Thyroid gland (tissue), 4 donors: Measurements from ENCODE around the gene COL8A2. TPM values are rescaled to one million over a fixed set of nuclear protein-coding genes. Genes with fewer than 3 reads are reported as not detected.

Experiments
- DNase-seq, 2 donors: peaks; one replicate each; pipeline ENCODE4 v3.0.0-alpha.2; 2019
- H3K27ac ChIP-seq, 3 donors: fragments of 200-600 bp; sonication (generic); 1 replicate in 2 of 3; 2 replicates in 1 of 3; pipeline ENCODE4 v1.5.1; 2016 to 2019; ENCODE audit warnings: mild to moderate bottlenecking in 1 of 3, moderate library complexity in 1 of 3
- H3K27me3 ChIP-seq: fragments of 200-600 bp; sonication (generic); one replicate; pipeline ENCODE4 v1.5.1; 2019
- H3K36me3 ChIP-seq, 2 donors: fragments of 200-600 bp; sonication (generic); one replicate each; pipeline ENCODE4 v1.5.1; 2016 to 2019
- H3K4me1 ChIP-seq, 2 donors: fragments of 200-600 bp; sonication (generic); one replicate each; pipeline ENCODE4 v1.5.1; 2017 to 2019
- H3K4me3 ChIP-seq, 3 donors: fragments of 200-600 bp; sonication (generic); replicated peaks in 1 of 3; 1 replicate in 2 of 3; 2 replicates in 1 of 3; pipeline ENCODE4 v1.5.1; 2016; ENCODE audit warnings: mild to moderate bottlenecking in 1 of 3
- H3K9me3 ChIP-seq: fragments of 200-600 bp; sonication (generic); one replicate; pipeline ENCODE4 v1.5.1; 2017
- CTCF ChIP-seq, 6 experiments: fragments of 200-600 bp in 3 of 6; fragments of 450-650 bp in 3 of 6; sonication (generic) in 3 of 6; IDR thresholded peaks; one replicate each; pipeline ENCODE4 v1.5.1; 2016 to 2019; ENCODE audit warnings: antibody characterized with exemption in 6 of 6, mild to moderate bottlenecking in 2 of 6, inconsistent platforms in 1 of 6, moderate library complexity in 1 of 6
- POLR2A ChIP-seq, 2 donors: fragments of 450-650 bp; IDR thresholded peaks; one replicate each; pipeline ENCODE4 v1.6.1; 2017; ENCODE audit warnings: antibody characterized with exemption in 2 of 2, mild to moderate bottlenecking in 2 of 2, moderate library complexity in 1 of 2
- WGBS, 2 donors: methylation state at CpG; one replicate each; pipeline ENCODE4 v1.1.5; 2017; 5-methylcytosine and 5-hydroxymethylcytosine counted together
- intact Hi-C: fragments of 100-400 bp; cut with DNase I; formaldehyde crosslinking; loops from one replicate; pipeline ENCODE4 v1.15.1; 2023
- total RNA-seq, 4 donors: library from RNA; depleted of rRNA; stranded (reverse); fragments of >200 nt; gene quantifications; one replicate each; pipeline ENCODE4 v1.2.3, GENCODE V29; 2016

The COL8A2 gene
- total RNA-seq, 4 donors from 2014 or later: 5.7 to 13.7 (median 10.1) TPM

GRCh38 chr1:36157115-36157903 is 32.3 kb upstream of the COL8A2 start:
- H3K27ac ChIP-seq: peak overlapping the region; percentile 97 to 100 (median 100)
- intact Hi-C loops: no loop called here
- peaks cover 42 to 61% of the 10 kb centered on the region in 2 donors for H3K4me1 ChIP-seq
- TF ChIP-seq CTCF (IDR thresholded peaks at IDR 0.05): no peak
- H3K27me3 ChIP-seq: no peaks in the 10 kb centered on the region
- no peaks in the 10 kb centered on the region for H3K36me3 ChIP-seq
- no peak for DNase-seq
- WGBS, 2 donors: 11 to 13% methylated on average over 9 of the region's 9 CpGs
- H3K4me3 ChIP-seq: peak overlapping the region; percentile 93 to 100 (median 95)
- H3K9me3 ChIP-seq: no peaks in the 10 kb centered on the region

- peak; percentile 79 to 81 for DNase-seq
- intact Hi-C loops: no loop called here
- H3K4me3 ChIP-seq: peak overlapping the region; percentile 93 to 100 (median 95)
- H3K27me3 ChIP-seq: no peaks in the 10 kb centered on the region
- WGBS, 2 donors: 0% methylated on average over 4 to 12 of the region's 69 CpGs
- H3K4me1 ChIP-seq: peaks cover 40 to 61% of the 10 kb centered on the region in 2 donors
- peak overlapping the region; percentile 97 to 100 (median 100) for H3K27ac ChIP-seq
- H3K9me3 ChIP-seq: no peaks in the 10 kb centered on the region
- TF ChIP-seq CTCF (IDR thresholded peaks at IDR 0.05) (no peak), POLR2A (IDR thresholded peaks at IDR 0.05) (peak in 1 of 2 donors; percentile 59)
- H3K36me3 ChIP-seq: no peaks in the 10 kb centered on the region
Measured at GRCh38 chr1:36156329-36157114, 31.5 kb upstream of the COL8A2 start.

- peak within 1 kb of the TSS; percentile 97 to 100 (median 100) for H3K27ac ChIP-seq
- WGBS, 2 donors: 0 to 1% methylated on average over 10 to 11 of the region's 88 CpGs
- peak; percentile 83 to 89 for TF ChIP-seq POLR2A (IDR thresholded peaks at IDR 0.05)
- no peak for TF ChIP-seq CTCF (IDR thresholded peaks at IDR 0.05)
- H3K4me1 ChIP-seq: peaks cover 39 to 61% of the 10 kb centered on the region in 2 donors
- peak within 1 kb of the TSS; percentile 93 to 100 (median 95) for H3K4me3 ChIP-seq
- H3K36me3 ChIP-seq: no peaks in the 10 kb centered on the region
- DNase-seq: peak; percentile 89
- H3K27me3 ChIP-seq: no peaks in the 10 kb centered on the region
- H3K9me3 ChIP-seq: no peaks in the 10 kb centered on the region
- intact Hi-C loops: no loop called here
Measured at GRCh38 chr1:36155408-36156328, 30.6 kb upstream of the COL8A2 start, which contains the start of gene MAP7D1. MAP7D1 (plus strand) TSS chr1:36156160; CDS start chr1:36156418, 258 bp downstream.

GRCh38 chr1:36154765-36155407 is 29.9 kb upstream of the COL8A2 start:
- peak overlapping the region; percentile 97 to 100 (median 100) for H3K27ac ChIP-seq
- no peaks in the 10 kb centered on the region for H3K9me3 ChIP-seq
- H3K27me3 ChIP-seq: no peaks in the 10 kb centered on the region
- intact Hi-C loops: loop anchor here (5.0 kb wide), 2 partner anchors 32 to 132 kb away; no protein-coding TSS in a partner anchor
- no peak for TF ChIP-seq CTCF (IDR thresholded peaks at IDR 0.05)
- no peak for TF ChIP-seq POLR2A (IDR thresholded peaks at IDR 0.05)
- H3K4me3 ChIP-seq: peak overlapping the region; percentile 11 to 100 (median 57)
- peaks cover 45 to 61% of the 10 kb centered on the region in 2 donors for H3K4me1 ChIP-seq
- WGBS, 2 donors: 57 to 65% methylated on average over 4 to 5 of the region's 6 CpGs
- H3K36me3 ChIP-seq: no peaks in the 10 kb centered on the region
- peak; percentile 64 to 69 for DNase-seq
